Body of pancreas (tissue), 4 donors: ENCODE results near the gene CFAP410. TPM values are rescaled to one million over a fixed set of nuclear protein-coding genes. Genes with fewer than 3 reads are reported as not detected.

Experiments
- ATAC-seq: fragments of 150-250 bp; one replicate; pipeline ENCODE4 v1.9.1; 2016
- DNase-seq, 4 donors: peaks; one replicate each; pipeline ENCODE4 v3.0.0-alpha.2; 2019
- H3K27ac ChIP-seq, 4 donors: fragments of 200-600 bp; sonication (generic); 1 replicate in 3 of 4; 2 replicates in 1 of 4; pipeline versions ENCODE4 v1.5.1 to v1.6.1; 2016 to 2019; ENCODE audit warnings: mild to moderate bottlenecking in 1 of 4, mixed read lengths in 1 of 4, moderate library complexity in 1 of 4
- H3K27me3 ChIP-seq, 2 donors: fragments of 200-600 bp; sonication (generic); one replicate each; pipeline ENCODE4 v1.6.0; 2016; ENCODE audit warnings: mild to moderate bottlenecking in 1 of 2
- H3K36me3 ChIP-seq, 2 donors: fragments of 200-600 bp; sonication (generic); replicated peaks in 1 of 2; 2 replicates each; pipeline ENCODE4 v1.5.1; 2016; ENCODE audit warnings: low read depth in 2 of 2; ENCODE audit not compliant: insufficient read depth in 1 of 2
- H3K4me1 ChIP-seq: fragments of 200-600 bp; sonication (generic); one replicate; pipeline ENCODE4 v1.6.0; 2016
- H3K4me3 ChIP-seq, 2 donors: fragments of 200-600 bp; sonication (generic); 1 replicate in 1 of 2; 2 replicates in 1 of 2; pipeline ENCODE4 v1.5.1; 2016 to 2019
- H3K9me3 ChIP-seq, 3 donors: fragments of 200-600 bp; sonication (generic); 1 replicate in 2 of 3; 2 replicates in 1 of 3; pipeline ENCODE4 v1.5.1; 2016
- POLR2A ChIP-seq, 3 donors: fragments of 450-650 bp; IDR thresholded peaks; one replicate each; pipeline ENCODE4 v1.6.1; 2016; ENCODE audit warnings: antibody characterized with exemption in 3 of 3, mild to moderate bottlenecking in 2 of 3
- WGBS, 2 donors: methylation state at CpG; one replicate each; pipeline ENCODE4 v1.1.5; 2017; 5-methylcytosine and 5-hydroxymethylcytosine counted together
- intact Hi-C: fragments of 100-400 bp; cut with DNase I; formaldehyde crosslinking; loops from one replicate; pipeline ENCODE4 v1.15.1; 2023
- total RNA-seq, 2 donors: library from RNA; depleted of rRNA; stranded (reverse); fragments of >200 nt; gene quantifications; one replicate each; pipeline ENCODE4 v1.1.0, GENCODE V29; 2016
- TF ChIP-seq, protein P1 (sequence below), 7 experiments: fragments of 450-650 bp in 4 of 7; fragments of 200-600 bp in 3 of 7; sonication (generic) in 3 of 7; IDR thresholded peaks; one replicate each; pipeline ENCODE4 v1.5.1; 2016 to 2019; ENCODE audit warnings: antibody characterized with exemption in 7 of 7

Gene CFAP410
- 10 to 100 TPM; 24.6 to 43.8 TPM for total RNA-seq

GRCh38 chr21:44338971-44339910 is at the start of gene CFAP410:
CFAP410 (minus strand) TSS chr21:44339390; CDS start chr21:44339194, 196 bp downstream.
- Histone ChIP-seq H3K27ac (peak within 1 kb of the TSS; percentile 91 to 99 (median 96)), H3K4me3 (peak within 1 kb of the TSS; percentile 53 to 73), H3K27me3 (no peaks in the 10 kb centered on the region), H3K9me3 (no peaks in the 10 kb centered on the region), H3K36me3 (no peaks in the 10 kb centered on the region), H3K4me1 (peaks cover 16% of the 10 kb centered on the region)
- intact Hi-C loops, result no loop called here
- DNase-seq (peak; percentile 94 to 96 (median 94)), ATAC-seq (peak; percentile 94)
- 1 to 3% methylated on average over 8 to 69 of the region's 90 CpGs for WGBS, 2 donors
- peak; percentile 90 to 96 (median 95) for TF ChIP-seq POLR2A (IDR thresholded peaks at IDR 0.05)
- TF ChIP-seq, protein P1, sequence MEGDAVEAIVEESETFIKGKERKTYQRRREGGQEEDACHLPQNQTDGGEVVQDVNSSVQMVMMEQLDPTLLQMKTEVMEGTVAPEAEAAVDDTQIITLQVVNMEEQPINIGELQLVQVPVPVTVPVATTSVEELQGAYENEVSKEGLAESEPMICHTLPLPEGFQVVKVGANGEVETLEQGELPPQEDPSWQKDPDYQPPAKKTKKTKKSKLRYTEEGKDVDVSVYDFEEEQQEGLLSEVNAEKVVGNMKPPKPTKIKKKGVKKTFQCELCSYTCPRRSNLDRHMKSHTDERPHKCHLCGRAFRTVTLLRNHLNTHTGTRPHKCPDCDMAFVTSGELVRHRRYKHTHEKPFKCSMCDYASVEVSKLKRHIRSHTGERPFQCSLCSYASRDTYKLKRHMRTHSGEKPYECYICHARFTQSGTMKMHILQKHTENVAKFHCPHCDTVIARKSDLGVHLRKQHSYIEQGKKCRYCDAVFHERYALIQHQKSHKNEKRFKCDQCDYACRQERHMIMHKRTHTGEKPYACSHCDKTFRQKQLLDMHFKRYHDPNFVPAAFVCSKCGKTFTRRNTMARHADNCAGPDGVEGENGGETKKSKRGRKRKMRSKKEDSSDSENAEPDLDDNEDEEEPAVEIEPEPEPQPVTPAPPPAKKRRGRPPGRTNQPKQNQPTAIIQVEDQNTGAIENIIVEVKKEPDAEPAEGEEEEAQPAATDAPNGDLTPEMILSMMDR (IDR thresholded peaks at IDR 0.05), result no peak

GRCh38 chr21:44384968-44385367 is 45.8 kb upstream of the CFAP410 start:
- intact Hi-C loops, result no loop called here
- Histone ChIP-seq H3K9me3 (peaks cover 0 to 15% (median 0%) of the 10 kb centered on the region in 3 donors), H3K27me3 (no peaks in the 10 kb centered on the region), H3K4me1 (no peaks in the 10 kb centered on the region), H3K4me3 (no peak overlapping the region), H3K27ac (no peak overlapping the region), H3K36me3 (no peaks in the 10 kb centered on the region)
- no peak for ATAC-seq
- 52 to 57% methylated on average over 2 of the region's 2 CpGs for WGBS, 2 donors
- no peak for DNase-seq
- TF ChIP-seq, protein P1 (IDR thresholded peaks at IDR 0.05), result no peak
- no peak for TF ChIP-seq POLR2A (IDR thresholded peaks at IDR 0.05)

DNA sequence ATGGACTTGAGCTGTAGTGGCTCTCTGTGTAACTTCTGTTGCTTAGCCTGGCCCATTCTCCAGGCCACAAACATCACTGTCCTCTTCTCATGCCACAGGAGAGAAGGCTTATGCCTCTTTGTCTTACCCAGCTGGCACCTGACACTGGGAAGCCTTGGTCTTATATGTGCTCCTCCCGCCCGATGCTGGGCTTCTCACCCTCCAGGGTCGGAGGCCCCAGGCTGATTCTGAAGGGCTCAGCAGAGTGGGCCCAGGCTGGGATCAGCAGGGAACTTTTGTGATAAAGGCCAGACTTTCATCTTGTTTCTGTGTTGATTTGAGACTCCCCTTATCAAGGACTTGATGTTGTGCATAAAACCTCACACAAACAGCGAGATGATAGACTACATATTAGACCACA is 44.0 kb upstream of the CFAP410 start:
- Histone ChIP-seq H3K36me3 (no peaks in the 10 kb centered on the region), H3K27me3 (no peaks in the 10 kb centered on the region), H3K4me3 (no peak overlapping the region), H3K4me1 (no peaks in the 10 kb centered on the region), H3K9me3 (peaks cover 0 to 15% (median 0%) of the 10 kb centered on the region in 3 donors), H3K27ac (no peak overlapping the region)
- ATAC-seq (no peak), DNase-seq (no peak)
- intact Hi-C loops, result no loop called here
- 63 to 65% methylated on average over 4 of the region's 4 CpGs for WGBS, 2 donors
- no peak for TF ChIP-seq POLR2A (IDR thresholded peaks at IDR 0.05)
- TF ChIP-seq, protein P1 (IDR thresholded peaks at IDR 0.05), result no peak

DNA sequence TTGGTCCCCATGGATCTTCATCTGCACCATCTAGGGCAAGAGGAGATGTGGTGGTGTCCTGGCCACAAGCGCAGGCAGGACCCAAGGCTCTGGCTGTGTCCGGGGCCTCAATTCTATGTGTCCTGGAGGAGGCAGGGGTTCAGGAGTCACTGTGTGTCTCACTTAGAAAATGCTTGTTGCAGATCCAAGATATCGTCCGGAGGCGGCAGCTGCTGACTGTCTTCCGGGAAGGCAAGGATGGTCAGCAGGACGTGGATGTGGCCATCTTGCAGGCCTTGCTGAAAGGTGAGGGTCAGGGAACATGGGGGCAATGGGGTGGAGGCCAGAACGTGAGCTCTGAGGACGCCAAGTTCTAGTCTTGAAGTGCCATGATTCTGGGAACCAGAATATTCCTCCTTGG is 43.3 kb upstream of the CFAP410 start:
- TF ChIP-seq, protein P1 (IDR thresholded peaks at IDR 0.05), result no peak
- TF ChIP-seq POLR2A (IDR thresholded peaks at IDR 0.05), result no peak
- WGBS, 2 donors, result 80% methylated on average over 8 to 9 of the region's 9 CpGs
- no peaks in the 10 kb centered on the region for H3K36me3 ChIP-seq
- no peak for DNase-seq
- no peaks in the 10 kb centered on the region for H3K4me1 ChIP-seq
- intact Hi-C loops, result no loop called here
- ATAC-seq, result no peak
- peaks cover 0 to 15% (median 0%) of the 10 kb centered on the region in 3 donors for H3K9me3 ChIP-seq
- H3K27ac ChIP-seq, result no peak overlapping the region
- no peaks in the 10 kb centered on the region for H3K27me3 ChIP-seq
- no peak overlapping the region for H3K4me3 ChIP-seq
